Tongue (tissue), 2 donors: Measurements from ENCODE around the gene MSX2. TPM values are rescaled to one million over a fixed set of nuclear protein-coding genes. Genes with fewer than 3 reads are reported as not detected.
"Not testable (repeated sequence)": the region's sequence is repeated elsewhere in the genome, so short reads cannot be mapped to it uniquely, and the experiment has no call there.

Experiments
- DNase-seq: peaks from one replicate; pipeline ENCODE4 v3.0.0-alpha.2; 2015
- total RNA-seq: library from RNA; depleted of rRNA; stranded (reverse); fragments of >200 nt; gene quantifications from one replicate; pipeline ENCODE4 v1.2.3, GENCODE V29; 2014

Gene MSX2
- total RNA-seq, 1 donor from 2014 or later = 0.62 TPM

- DNase-seq = no peak
These were observed 8.8 kb downstream of the MSX2 start for GRCh38 chr5:174733091-174733690.

DNA sequence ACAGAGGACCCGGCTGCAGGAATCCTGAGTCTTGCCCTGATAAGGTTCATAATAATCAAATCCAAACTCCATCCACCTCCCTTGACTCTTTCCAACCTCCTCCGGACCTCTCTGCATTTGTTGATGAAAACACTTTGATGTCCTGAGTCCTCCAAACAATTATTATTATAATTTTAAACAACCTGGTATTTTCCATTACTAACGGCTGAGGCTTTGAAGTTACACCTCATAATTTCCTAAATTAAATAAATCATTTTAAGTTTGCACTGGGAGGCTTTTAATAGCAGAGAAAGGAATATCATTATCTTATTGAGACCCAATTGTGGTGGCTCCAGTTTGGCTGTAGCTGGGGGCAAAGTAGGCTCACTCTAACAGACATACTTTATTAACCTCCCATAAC lies 9.5 kb downstream of the MSX2 start:
- no peak for DNase-seq

DNA sequence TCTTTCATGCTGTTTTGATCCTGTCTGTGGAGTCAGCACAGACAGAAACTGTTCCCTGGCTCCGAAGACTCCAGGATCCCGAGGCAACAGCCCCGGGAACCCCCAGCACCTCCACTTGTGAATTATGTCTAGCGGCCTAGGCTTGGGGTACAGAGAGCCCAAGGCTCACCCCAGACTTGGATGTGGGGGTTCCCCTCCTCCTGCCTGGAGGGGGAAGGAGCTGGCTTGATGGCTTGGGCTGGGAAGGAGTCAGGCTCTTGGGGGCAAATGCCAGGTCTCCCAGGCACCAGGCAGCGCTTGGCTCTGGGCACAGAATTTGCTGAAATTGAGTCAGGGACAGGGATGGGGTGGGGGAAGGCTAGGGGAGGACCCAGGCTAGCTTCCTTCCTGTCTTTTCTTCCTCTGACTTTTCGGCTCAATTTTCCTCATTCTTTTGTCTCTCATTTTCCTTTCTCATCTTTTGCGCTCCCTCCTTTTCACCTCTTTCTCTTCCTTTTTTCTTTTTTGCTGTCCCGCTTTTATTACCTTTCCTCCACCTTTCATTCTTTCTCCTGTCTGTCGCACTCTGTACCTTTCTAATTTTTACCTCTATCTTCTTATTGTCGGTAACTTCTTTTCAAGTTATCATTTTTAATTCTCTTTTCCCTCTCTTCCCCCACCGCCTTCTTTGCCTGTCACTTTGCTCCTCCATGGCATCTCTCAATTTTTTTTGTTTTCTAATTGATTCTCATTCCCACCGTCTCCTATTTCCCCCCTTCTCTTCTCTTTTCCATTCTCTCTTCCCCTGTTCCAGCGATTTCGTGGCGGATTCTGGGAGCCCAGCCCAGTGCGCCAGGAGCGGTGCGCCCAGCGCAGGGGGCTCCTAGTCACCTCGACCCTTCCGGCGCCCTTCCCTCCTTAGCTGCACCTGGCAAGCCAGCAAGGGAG lies 10.5 kb downstream of the MSX2 start:
- DNase-seq = no peak

DNA sequence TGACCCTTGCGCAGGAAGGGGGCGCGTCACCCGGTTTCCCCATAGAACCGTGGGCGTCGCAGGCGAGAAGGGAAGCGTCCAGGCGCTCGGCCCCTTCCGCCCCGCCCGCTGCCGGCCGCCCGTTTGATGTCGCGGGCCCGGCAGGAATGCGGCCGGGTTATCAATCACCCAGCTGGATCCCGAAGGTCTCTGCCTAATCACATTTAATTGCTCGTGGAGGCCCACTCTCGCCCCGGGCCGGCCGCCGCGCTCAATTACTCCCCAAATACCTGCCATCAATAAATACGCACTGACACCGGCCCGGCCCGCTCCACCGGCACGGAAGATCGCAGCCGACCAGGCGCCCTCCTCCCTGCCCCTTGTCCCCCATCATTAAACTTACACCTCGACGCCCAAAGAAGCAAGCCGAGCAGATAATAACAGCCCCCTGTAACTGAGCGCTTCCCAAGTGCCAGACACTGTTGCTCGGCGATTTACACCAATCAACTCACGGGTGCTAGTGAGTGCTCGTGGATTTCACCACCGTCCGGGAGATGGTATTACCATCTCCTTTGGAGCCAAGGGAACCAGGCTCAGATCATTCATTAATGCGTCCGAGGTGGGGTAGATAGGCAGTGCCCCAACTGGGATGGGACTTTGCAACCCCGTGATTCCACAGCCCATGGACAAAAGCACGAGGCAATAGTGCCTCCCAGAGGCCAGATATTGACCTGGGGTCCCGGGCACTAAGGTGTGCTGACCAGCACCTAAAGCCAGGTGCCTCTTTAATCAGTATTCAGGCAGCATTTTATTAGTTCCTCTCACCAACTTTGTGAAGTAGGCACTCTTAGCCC lies 11.3 kb downstream of the MSX2 start:
- DNase-seq = no peak

- DNase-seq = no peak
These were observed 11.9 kb downstream of the MSX2 start for GRCh38 chr5:174736331-174736721.

DNA sequence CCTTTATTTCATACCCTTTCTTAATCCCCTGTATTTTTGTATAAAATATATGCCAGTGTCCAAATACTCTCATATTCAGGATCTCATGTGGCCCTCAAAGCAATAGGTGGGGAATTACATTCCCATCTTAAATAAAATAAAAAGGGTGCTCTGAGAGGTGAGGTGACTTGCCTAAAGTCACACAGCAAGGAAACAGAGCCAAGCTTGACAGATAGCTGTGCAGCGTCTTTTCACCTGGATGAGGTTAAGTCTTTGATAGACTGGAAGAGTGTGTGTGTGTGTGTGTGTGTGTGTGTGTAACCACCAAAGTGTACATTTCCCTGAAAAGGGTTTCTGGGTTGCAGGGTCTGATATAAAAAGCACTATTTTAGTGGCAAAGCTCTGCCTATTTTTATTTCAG lies 12.4 kb downstream of the MSX2 start:
- DNase-seq = no peak

- DNase-seq = peak; percentile 75
These were observed 12.9 kb downstream of the MSX2 start for GRCh38 chr5:174737330-174737729.

DNA sequence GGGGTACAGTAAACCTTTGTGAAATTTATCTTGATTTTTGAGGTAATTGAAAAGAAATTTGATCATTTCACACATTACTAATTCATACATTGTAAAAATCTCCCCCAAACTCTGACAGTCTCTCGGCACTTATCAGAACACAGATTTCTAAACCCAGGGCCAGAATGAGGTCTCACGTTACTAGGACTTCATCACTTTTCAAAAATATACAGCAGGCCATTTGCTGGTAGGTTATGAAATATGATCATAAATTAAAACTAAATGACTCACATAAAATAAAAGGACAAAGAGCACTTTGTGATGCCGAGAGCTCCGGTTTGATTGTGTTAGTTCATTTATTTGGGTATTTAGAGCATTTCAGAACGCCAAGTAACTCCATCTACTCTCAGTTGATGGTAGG lies 17.0 kb downstream of the MSX2 start:
- DNase-seq = no peak

- no peak for DNase-seq
These were observed 20.5 kb downstream of the MSX2 start for GRCh38 chr5:174744896-174745295.

DNA sequence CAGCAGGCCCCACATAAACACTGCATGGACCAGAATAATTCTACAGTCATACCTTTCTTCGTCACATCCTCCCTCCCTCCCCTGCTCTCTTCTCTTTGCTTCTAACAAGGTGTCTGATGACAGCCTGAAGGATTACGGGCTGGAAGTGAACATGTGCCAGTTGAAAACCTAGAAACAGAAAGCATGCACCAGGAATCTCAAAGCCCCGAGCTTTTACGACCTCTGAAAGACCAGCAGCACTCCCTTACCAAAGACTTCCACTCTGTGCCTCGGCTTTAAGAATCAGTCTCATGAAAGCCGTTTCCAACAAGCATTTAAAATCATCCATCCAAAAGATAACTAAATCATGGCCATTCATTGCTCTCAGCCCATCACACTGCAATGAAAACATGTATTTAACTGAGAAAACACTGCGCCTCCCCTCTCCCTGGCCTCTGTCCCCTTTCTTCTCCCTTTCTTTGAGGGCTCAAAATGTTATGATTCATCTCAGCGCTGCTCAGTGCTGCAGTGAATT lies 21.3 kb downstream of the MSX2 start:
- no peak for DNase-seq

DNA sequence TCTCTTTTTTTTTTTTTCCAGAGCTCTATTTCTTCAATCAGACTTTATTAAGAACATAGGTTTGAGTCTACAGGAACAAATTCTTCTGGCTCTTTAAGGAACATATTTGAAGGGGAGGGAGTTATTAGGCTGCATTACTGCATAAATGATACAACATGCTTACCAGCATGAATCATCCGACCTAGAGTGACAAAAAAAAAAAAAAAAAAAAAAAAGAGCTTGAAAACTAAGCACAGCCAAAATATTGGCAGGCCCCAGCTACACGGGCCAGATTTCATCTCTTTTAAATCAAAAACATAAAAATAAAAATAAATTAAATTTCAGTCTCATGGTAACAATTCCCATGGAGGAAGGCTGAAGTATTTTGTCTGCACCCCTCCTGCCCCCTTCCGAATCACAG lies 26.3 kb downstream of the MSX2 start:
- DNase-seq = no peak

GRCh38 chr5:174751154-174752000 lies 27.0 kb downstream of the MSX2 start:
- DNase-seq = peak; percentile 62

DNA sequence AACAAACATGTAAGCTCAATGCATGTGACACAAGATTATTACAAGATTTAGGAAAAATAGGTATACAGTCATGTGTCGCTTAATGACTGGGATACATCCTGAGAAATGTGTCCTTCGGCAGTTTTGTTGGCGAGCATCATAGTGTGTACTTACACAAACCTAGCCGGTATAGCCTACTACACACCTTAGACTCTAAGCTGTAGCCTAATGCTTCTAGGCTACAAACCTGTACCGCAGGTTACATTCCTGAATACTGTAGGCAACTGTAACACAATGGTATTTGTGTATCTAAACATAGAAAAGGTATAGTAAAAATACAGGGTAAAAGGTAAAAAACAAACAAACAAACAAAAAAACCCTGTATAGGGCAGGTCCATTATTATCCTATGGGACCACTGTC lies 27.7 kb downstream of the MSX2 start:
- DNase-seq = no peak

- DNase-seq = no peak
These were observed 30.7 kb downstream of the MSX2 start for GRCh38 chr5:174755106-174755505.

DNA sequence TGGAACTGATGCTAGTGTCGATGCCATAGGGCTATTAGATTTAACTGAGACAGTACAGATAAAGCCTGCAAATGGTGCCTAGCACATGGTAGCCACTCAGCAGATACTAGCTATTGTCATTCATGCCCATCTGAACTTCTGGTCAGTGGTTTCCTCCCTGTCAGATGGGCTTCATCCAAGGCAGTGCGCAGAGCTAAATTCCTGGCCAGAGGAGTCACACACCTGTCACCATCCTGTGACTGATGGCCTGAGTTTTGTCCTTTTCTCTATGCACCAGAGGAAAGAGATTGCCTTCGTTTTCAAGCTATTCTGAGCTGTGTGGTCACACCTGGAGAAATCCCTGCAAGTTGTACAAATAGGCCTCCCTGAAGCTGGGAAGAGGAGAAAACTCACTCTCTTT lies 34.7 kb downstream of the MSX2 start:
- no peak for DNase-seq

DNA sequence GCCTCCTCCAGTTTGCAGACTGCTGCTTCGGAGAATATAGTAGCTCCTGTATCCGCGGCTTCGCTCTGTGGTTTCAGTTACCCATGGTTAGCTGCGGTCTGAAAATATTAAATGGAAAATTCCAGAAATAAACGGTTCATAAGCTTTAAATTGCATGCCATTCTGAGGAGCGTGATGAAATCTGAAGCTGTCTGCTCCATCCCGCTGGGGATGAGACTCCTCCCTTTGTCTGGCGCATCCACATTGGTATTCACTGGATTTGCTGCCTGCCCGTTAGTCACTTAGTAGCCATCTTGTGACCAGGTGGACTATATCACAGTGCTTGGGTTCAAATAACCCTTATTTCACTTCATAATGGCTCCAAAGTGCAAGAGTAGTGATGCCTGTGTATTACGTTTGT lies 36.3 kb downstream of the MSX2 start:
- DNase-seq = no peak

GRCh38 chr5:174761341-174761740 lies 37.0 kb downstream of the MSX2 start:
- not testable (repeated sequence) for DNase-seq

GRCh38 chr5:174764309-174764708 lies 39.9 kb downstream of the MSX2 start:
- DNase-seq = no peak

GRCh38 chr5:174765540-174765939 lies 41.2 kb downstream of the MSX2 start:
- no peak for DNase-seq

DNA sequence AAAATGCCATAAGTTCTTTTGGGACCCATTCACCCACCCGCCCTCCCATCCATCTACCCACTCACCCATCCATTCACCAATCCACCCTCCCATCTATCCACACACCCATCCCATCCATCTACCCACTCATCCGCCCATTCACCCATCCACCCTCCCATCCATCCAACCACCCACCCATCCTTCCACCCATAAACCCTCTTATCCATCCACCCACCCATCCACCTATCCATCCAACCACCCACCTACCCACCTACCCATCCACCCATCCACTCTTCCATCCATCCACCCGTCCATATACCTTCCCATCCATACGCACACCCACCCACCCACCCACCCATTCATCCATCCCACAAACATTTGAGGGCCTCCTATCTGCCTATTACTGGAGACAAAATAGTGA lies 43.3 kb downstream of the MSX2 start:
- no peak for DNase-seq

DNA sequence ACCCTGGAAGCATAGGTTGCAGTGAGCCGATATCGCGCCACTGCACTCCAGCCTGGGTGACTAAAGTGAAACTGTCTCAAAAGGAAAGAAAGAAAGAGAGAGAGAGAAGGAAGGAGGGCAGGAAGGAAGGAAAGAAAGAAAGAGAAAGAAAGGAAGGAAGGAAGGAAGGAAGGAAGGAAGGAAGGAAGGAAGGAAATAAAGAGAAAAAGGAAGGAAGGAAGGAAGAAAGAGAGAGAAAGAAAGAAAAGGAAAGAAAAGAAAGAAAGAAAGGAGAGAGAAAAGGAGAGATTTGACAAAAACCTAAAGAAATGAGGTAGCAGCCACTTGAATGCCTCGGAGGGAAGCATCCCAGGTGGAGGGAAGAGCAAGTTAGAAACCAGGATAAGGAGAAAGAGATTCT lies 44.6 kb downstream of the MSX2 start:
- no peak for DNase-seq

DNA sequence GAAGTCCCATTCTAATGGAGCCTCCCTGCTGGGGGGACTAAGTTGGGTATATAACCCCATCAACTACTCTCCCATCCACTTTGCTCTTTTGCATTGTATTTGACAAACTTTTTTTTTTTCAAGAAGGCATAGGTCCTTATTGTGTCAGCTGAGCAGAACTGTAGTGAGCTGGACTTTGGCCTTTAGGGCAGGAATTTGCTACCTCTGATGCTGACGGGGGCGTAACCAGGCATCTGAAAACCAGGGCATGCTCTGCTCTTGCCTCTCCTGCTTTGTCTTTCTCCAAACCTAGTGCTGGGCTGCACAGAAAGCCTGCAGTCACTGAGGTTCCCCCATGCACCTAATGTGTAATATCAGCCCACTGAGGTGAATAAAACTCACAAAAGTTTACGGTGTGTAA lies 49.0 kb downstream of the MSX2 start:
- DNase-seq = no peak
